GM23248 (cell line): ENCODE measurements around the gene WIPF2. TPM values are rescaled to one million over a fixed set of nuclear protein-coding genes. Genes with fewer than 3 reads are reported as not detected.

ENCODE experiments used
- DNase-seq: peaks from one replicate; pipeline ENCODE4 v3.0.0-alpha.2; 2015
- H2AFZ ChIP-seq: fragments of 200-600 bp; sonication (generic); 2 replicates; pipeline ENCODE4 v1.6.1; 2016; ENCODE audit warnings: antibody characterized with exemption
- H3F3A ChIP-seq: fragments of 200-600 bp; sonication (generic); 2 replicates; pipeline ENCODE4 v1.6.1; 2016; ENCODE audit warnings: mild to moderate bottlenecking, antibody characterized with exemption, mixed run types; ENCODE audit not compliant: insufficient read depth
- H3K27ac ChIP-seq: fragments of 200-600 bp; sonication (generic); 2 replicates; pipeline ENCODE4 v1.5.1; 2016; ENCODE audit warnings: mild to moderate bottlenecking
- H3K27me3 ChIP-seq: fragments of 200-600 bp; sonication (generic); replicated peaks from 2 replicates; pipeline ENCODE4 v1.6.1; 2016; ENCODE audit warnings: mild to moderate bottlenecking; ENCODE audit not compliant: insufficient read depth
- H3K36me3 ChIP-seq: fragments of 200-600 bp; sonication (generic); 2 replicates; pipeline ENCODE4 v1.6.1; 2016; ENCODE audit warnings: low read depth, mild to moderate bottlenecking
- H3K4me1 ChIP-seq: fragments of 200-600 bp; sonication (generic); 2 replicates; pipeline ENCODE4 v1.6.1; 2016; ENCODE audit warnings: mild to moderate bottlenecking; ENCODE audit not compliant: insufficient read depth
- H3K4me2 ChIP-seq: fragments of 200-600 bp; sonication (generic); one replicate; pipeline ENCODE4 v1.6.1; 2016; ENCODE audit warnings: mild to moderate bottlenecking; ENCODE audit not compliant: unreplicated experiment
- H3K4me3 ChIP-seq: fragments of 200-600 bp; sonication (generic); 2 replicates; pipeline ENCODE4 v1.5.1; 2016; ENCODE audit warnings: mild to moderate bottlenecking
- H3K79me2 ChIP-seq: fragments of 200-600 bp; sonication (generic); 2 replicates; pipeline ENCODE4 v1.6.1; 2016; ENCODE audit warnings: mild to moderate bottlenecking; ENCODE audit not compliant: insufficient read depth
- H3K9ac ChIP-seq: fragments of 200-600 bp; sonication (generic); 2 replicates; pipeline ENCODE4 v1.6.1; 2016; ENCODE audit warnings: mild to moderate bottlenecking
- H3K9me2 ChIP-seq: fragments of 200-600 bp; sonication (generic); 2 replicates; pipeline ENCODE4 v1.6.1; 2016; ENCODE audit warnings: mixed run types, mild to moderate bottlenecking, moderate library complexity; ENCODE audit not compliant: insufficient read depth
- H3K9me3 ChIP-seq: fragments of 200-600 bp; sonication (generic); one replicate; pipeline ENCODE4 v1.6.1; 2017; ENCODE audit warnings: low read depth
- H4K20me1 ChIP-seq: fragments of 200-600 bp; sonication (generic); 2 replicates; pipeline ENCODE4 v1.6.0; 2016; ENCODE audit not compliant: insufficient read depth
- EZH2 ChIP-seq: fragments of 200-600 bp; sonication (generic); IDR thresholded peaks from 2 replicates; pipeline ENCODE4 v1.6.1; 2018; ENCODE audit warnings: antibody characterized with exemption, mild to moderate bottlenecking; ENCODE audit not compliant: insufficient read depth, poor library complexity, severe bottlenecking
- EZH2phosphoT487 ChIP-seq: fragments of 200-600 bp; sonication (generic); IDR thresholded peaks from 2 replicates; pipeline ENCODE4 v1.6.1; 2018; ENCODE audit warnings: antibody characterized with exemption, moderate library complexity, mild to moderate bottlenecking, low read depth; ENCODE audit not compliant: insufficient read depth
- WGBS, 2 experiments: methylation state at CpG; one replicate each; pipeline ENCODE4 v1.1.6; 2015 to 2017; ENCODE audit warnings: low lambda C conversion rate in 2 of 2, low coverage in 1 of 2; ENCODE audit errors: missing lambda C conversion rate in 2 of 2; 5-methylcytosine and 5-hydroxymethylcytosine counted together
- in situ Hi-C: fragments of 300-500 bp; cut with MboI; formaldehyde crosslinking; loops from 2 replicates; pipeline ENCODE4 v1.15.0; 2020
- polyA plus RNA-seq: library from polyadenylated mRNA; unstranded; fragments of >200 nt; fragmentation: Nextera tagmentation; extraction: Ambion mirVana; gene quantifications from 2 replicates; pipeline ENCODE4 v1.2.1, GENCODE V29; 2016
- total RNA-seq: library from RNA; depleted of rRNA; stranded (reverse); fragments of >200 nt; shearing (Covaris generic); gene quantifications from 2 replicates; pipeline ENCODE4 v1.2.3, GENCODE V29; 2014

WIPF2 gene
- total and polyA plus RNA-seq, 2 experiments from 2014 or later: 5.9 to 20.5 TPM

- peak overlapping the region; percentile 95 for H3K27ac ChIP-seq
- 1 to 3% methylated on average over 51 to 68 of the region's 70 CpGs for WGBS, 2 experiments
- no peaks in the 10 kb centered on the region for H3K36me3 ChIP-seq
- H3K4me2 ChIP-seq: peak overlapping the region; percentile 79
- H3F3A ChIP-seq: peaks cover 12% of the 10 kb centered on the region
- no peaks in the 10 kb centered on the region for H3K27me3 ChIP-seq
- DNase-seq: peak; percentile 100
- H3K79me2 ChIP-seq: peaks cover 51% of the 10 kb centered on the region
- H2AFZ ChIP-seq: peak overlapping the region; percentile 42; the same call in 1 of the 2 replicates
- H3K9me3 ChIP-seq: no peaks in the 10 kb centered on the region
- TF ChIP-seq EZH2phosphoT487: no peak
- no peak for TF ChIP-seq EZH2
- H4K20me1 ChIP-seq: no peaks in the 10 kb centered on the region
- peaks cover 69% of the 10 kb centered on the region for H3K4me1 ChIP-seq
- no peaks in the 10 kb centered on the region for H3K9me2 ChIP-seq
- H3K4me3 ChIP-seq: peak overlapping the region; percentile 83
- peak overlapping the region; percentile 96 for H3K9ac ChIP-seq
- in situ Hi-C loops: no loop called here
Observed at GRCh38 chr17:40317880-40318829, 99.1 kb downstream of the WIPF2 start.

GRCh38 chr17:40318830-40319391, 99.8 kb downstream of the WIPF2 start:
- no peaks in the 10 kb centered on the region for H3K36me3 ChIP-seq
- peak; percentile 53 for DNase-seq
- no peaks in the 10 kb centered on the region for H3K9me3 ChIP-seq
- TF ChIP-seq EZH2phosphoT487 (no peak), EZH2 (no peak)
- H3F3A ChIP-seq: peaks cover 12% of the 10 kb centered on the region
- no peaks in the 10 kb centered on the region for H4K20me1 ChIP-seq
- peak overlapping the region; percentile 95 for H3K27ac ChIP-seq
- H3K4me3 ChIP-seq: peak overlapping the region; percentile 83
- peak overlapping the region; percentile 96 for H3K9ac ChIP-seq
- 1% methylated on average over 13 of the region's 13 CpGs for WGBS, 2 experiments
- peaks cover 59% of the 10 kb centered on the region for H3K79me2 ChIP-seq
- H2AFZ ChIP-seq: 0 out of 2 replicates have a peak overlapping the region, but pooled peaks have one; percentile 10
- peaks cover 73% of the 10 kb centered on the region for H3K4me1 ChIP-seq
- peak overlapping the region; percentile 79 for H3K4me2 ChIP-seq
- H3K9me2 ChIP-seq: no peaks in the 10 kb centered on the region
- H3K27me3 ChIP-seq: no peaks in the 10 kb centered on the region
- in situ Hi-C loops: no loop called here

GRCh38 chr17:40319651-40320540, 100.8 kb downstream of the WIPF2 start:
- Histone ChIP-seq H3K27ac (peak overlapping the region; percentile 95), H2AFZ (no peak overlapping the region), H3K4me3 (peak overlapping the region; percentile 83), H3K9me2 (no peaks in the 10 kb centered on the region), H3F3A (peaks cover 12% of the 10 kb centered on the region), H4K20me1 (no peaks in the 10 kb centered on the region), H3K9me3 (no peaks in the 10 kb centered on the region), H3K79me2 (peaks cover 68% of the 10 kb centered on the region), H3K4me1 (peaks cover 71% of the 10 kb centered on the region), H3K36me3 (no peaks in the 10 kb centered on the region), H3K4me2 (peak overlapping the region; percentile 79), H3K9ac (peak overlapping the region; percentile 96), H3K27me3 (no peaks in the 10 kb centered on the region)
- DNase-seq: peak; percentile 53
- 34 to 39% methylated on average over 10 to 11 of the region's 11 CpGs for WGBS, 2 experiments
- TF ChIP-seq EZH2phosphoT487 (no peak), EZH2 (no peak)
- in situ Hi-C loops: no loop called here
